Smooth muscle cell of the umbilical artery (primary cell): ENCODE results near the gene GCNT2. TPM values are rescaled to one million over a fixed set of nuclear protein-coding genes. Genes with fewer than 3 reads are reported as not detected.

ENCODE experiments used
- total RNA-seq: library from RNA; depleted of rRNA; stranded (reverse); fragments of >200 nt; gene quantifications from 2 replicates; pipeline ENCODE4 v1.2.3, GENCODE V29; 2014

Gene GCNT2
- total RNA-seq: 0.09 TPM in 1 of 2 replicates, not detected in the other

GRCh38 chr6:10521104-10521808 lies at the start of gene GCNT2:
TSS of gene GCNT2 (plus strand) at chr6:10521351. CDS start at chr6:10528912, 7,561 bp downstream.

Other genes starting within 250 kb of the GCNT2 start
- gene TFAP2A, start 106.3 kb upstream of the GCNT2 start, total RNA-seq: not detected in 2 replicates
- 0.30 TPM in 1 of 2 replicates, not detected in the other for gene C6orf52, start 173.3 kb downstream of the GCNT2 start, total RNA-seq
- 20.5 and 22.0 TPM in 2 replicates for gene PAK1IP1, start 173.6 kb downstream of the GCNT2 start, total RNA-seq
- 70.9 and 138 TPM in 2 replicates for gene TMEM14C, start 201.7 kb downstream of the GCNT2 start, total RNA-seq
- gene TMEM14B, start 226.5 kb downstream of the GCNT2 start, total RNA-seq: 47.6 and 82.8 TPM in 2 replicates